K562 (cell line): ENCODE results near the gene TMC4. TPM values are rescaled to one million over a fixed set of nuclear protein-coding genes. Genes with fewer than 3 reads are reported as not detected.

Experiments used
- DNMT1 ChIP-seq: fragments of 450-650 bp; IDR thresholded peaks from 2 replicates; pipeline ENCODE4 v1.6.1; 2016; ENCODE audit warnings: antibody characterized with exemption, mild to moderate bottlenecking
- MNT ChIP-seq, 2 experiments: fragments of 450-650 bp; conservative IDR thresholded peaks; 2 replicates each; pipeline ENCODE4 v1.6.1; 2017; ENCODE audit warnings: mild to moderate bottlenecking in 2 of 2, moderate library complexity in 2 of 2
- MYC ChIP-seq, 2 experiments: fragments of 250-450 bp in 1 of 2; sonication (Bioruptor Pico) in 1 of 2; IDR thresholded peaks; 2 replicates each; pipeline versions ENCODE4 v1.5.1 to v1.6.1; 2012 to 2021; ENCODE audit warnings: low read depth in 2 of 2, borderline replicate concordance in 1 of 2, improper control_type of control experiment in 1 of 2, low read length in 1 of 2, mild to moderate bottlenecking in 1 of 2, moderate library complexity in 1 of 2
- PML ChIP-seq: IDR thresholded peaks from 2 replicates; pipeline ENCODE4 v1.6.1; 2012; ENCODE audit warnings: low read length, inconsistent platforms
- ZNF318 ChIP-seq, 2 experiments: fragments of 450-650 bp; IDR thresholded peaks; 2 replicates each; pipeline ENCODE4 v1.6.1; 2016; ENCODE audit warnings: mild to moderate bottlenecking in 2 of 2, borderline replicate concordance in 1 of 2, low read depth in 1 of 2, moderate library complexity in 1 of 2
- polyA plus RNA-seq, 8 experiments: library from polyadenylated mRNA; depleted of rRNA in 4 of 8; stranded (reverse) in 5 of 8; unstranded in 3 of 8; fragments of >200 nt; fragmentation: Nextera tagmentation in 2 of 8; fragmentation: Illumina TruSeq in 1 of 8; extraction: Ambion mirVana in 2 of 8; extraction: Trizol in 1 of 8; gene quantifications; 2 replicates each; pipeline versions ENCODE4 v1.2.1 to v1.2.3, GENCODE V29; 2011 to 2014; ENCODE audit warnings: inconsistent platforms in 1 of 8, missing spikeins in 1 of 8
- total RNA-seq, 7 experiments: library from RNA; depleted of rRNA in 6 of 7; stranded (reverse); fragments of >200 nt in 6 of 7; fragmentation: Illumina TruSeq in 2 of 7; extraction: Trizol in 2 of 7; gene quantifications; 2 replicates each; pipeline versions ENCODE4 v1.2.1 to v1.2.3, GENCODE V29; 2011 to 2021; ENCODE audit warnings: low replicate concordance in 1 of 7

The TMC4 gene
- total and polyA plus RNA-seq, 9 of the 15 experiments (the other 6 are each of a cell fraction or from before 2014, with no cell fraction given), result 0.12 to 0.79 (median 0.36) TPM; not detected in 2

- TF ChIP-seq ZNF318 (IDR thresholded peaks at IDR 0.05; ENCODE audit: borderline replicate concordance in 1 of 2, low read depth in 1 of 2), result no peak
- peak in 1 of 2 experiments; percentile 78; a peak in 2 of 4 replicates for TF ChIP-seq MNT (conservative IDR thresholded peaks at IDR 0.05)
- TF ChIP-seq MYC (IDR thresholded peaks at IDR 0.05; ENCODE audit: low read depth, low read length), result no peak
- TF ChIP-seq MYC (CRISPR knock-in tag; IDR thresholded peaks at IDR 0.05; ENCODE audit: borderline replicate concordance, low read depth), result peak; percentile 91; the same call in 1 of the 2 replicates
- no peak for TF ChIP-seq PML
- TF ChIP-seq DNMT1, result no peak
- TF ChIP-seq, all 486 proteins: peak for 21
Measured at GRCh38 chr19:54201172-54201701, 28.3 kb upstream of the TMC4 start (continued).
